AML-193 (cell line): ENCODE data around the gene SETDB2.
A peak's percentile ranks its signal among the peaks of the same experiment; 100 is the strongest.

ENCODE experiments used
- DNase-seq, 2 experiments: peaks; one replicate each; lab custom pipeline; 2025; lab: John Stamatoyannopoulos, UW

SETDB2 gene, protein sequence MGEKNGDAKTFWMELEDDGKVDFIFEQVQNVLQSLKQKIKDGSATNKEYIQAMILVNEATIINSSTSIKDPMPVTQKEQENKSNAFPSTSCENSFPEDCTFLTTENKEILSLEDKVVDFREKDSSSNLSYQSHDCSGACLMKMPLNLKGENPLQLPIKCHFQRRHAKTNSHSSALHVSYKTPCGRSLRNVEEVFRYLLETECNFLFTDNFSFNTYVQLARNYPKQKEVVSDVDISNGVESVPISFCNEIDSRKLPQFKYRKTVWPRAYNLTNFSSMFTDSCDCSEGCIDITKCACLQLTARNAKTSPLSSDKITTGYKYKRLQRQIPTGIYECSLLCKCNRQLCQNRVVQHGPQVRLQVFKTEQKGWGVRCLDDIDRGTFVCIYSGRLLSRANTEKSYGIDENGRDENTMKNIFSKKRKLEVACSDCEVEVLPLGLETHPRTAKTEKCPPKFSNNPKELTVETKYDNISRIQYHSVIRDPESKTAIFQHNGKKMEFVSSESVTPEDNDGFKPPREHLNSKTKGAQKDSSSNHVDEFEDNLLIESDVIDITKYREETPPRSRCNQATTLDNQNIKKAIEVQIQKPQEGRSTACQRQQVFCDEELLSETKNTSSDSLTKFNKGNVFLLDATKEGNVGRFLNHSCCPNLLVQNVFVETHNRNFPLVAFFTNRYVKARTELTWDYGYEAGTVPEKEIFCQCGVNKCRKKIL

DNA sequence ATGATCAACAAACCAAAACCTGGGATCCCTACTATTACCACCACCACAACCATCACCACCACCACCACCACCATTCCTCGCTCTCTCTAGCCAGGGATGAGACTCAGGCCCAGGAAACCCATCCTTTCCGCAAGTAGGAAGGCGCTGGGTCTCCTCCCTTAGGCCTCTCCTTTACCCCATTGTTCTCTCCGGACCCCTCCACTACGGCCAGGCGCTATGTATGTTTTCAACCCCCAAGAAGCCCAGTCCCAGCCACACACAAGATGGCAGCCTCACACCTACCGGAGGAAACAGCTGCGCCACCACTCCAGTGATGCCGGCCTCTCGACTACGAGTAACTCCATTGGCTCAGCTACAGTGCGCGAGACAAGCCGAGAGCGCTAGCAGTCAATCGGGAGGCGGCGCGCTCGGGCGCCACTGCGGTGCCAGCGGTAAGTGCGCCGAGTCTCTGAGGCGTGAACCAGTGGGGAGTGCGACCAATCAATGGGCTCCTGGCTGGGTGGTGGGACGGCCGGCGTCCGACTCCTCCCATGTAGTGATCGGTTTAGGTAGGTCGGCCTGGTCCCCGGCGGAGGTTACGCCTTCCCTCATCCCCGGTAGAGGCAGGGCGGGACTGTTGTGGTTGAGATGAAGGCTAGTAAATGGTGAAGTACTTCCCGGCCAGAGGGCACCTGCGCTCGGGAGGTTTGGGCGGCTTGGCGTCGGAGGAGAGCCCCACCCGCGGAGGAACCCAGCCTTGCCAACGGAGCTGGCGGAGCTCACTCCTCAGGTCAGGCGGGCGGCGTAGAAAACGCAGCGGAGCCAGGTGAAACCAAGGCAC is at the start of gene SETDB2, which contains the start of gene CAB39L:
SETDB2 (plus strand) TSS at position 571 of the 820 bp plus-strand sequence. CDS start 7,620 bp downstream, outside the sequence.
CAB39L (minus strand) TSS at position 361 of the 820 bp plus-strand sequence. CDS start 61,154 bp downstream, outside the sequence.
- peak; percentile 100 for DNase-seq

DNA sequence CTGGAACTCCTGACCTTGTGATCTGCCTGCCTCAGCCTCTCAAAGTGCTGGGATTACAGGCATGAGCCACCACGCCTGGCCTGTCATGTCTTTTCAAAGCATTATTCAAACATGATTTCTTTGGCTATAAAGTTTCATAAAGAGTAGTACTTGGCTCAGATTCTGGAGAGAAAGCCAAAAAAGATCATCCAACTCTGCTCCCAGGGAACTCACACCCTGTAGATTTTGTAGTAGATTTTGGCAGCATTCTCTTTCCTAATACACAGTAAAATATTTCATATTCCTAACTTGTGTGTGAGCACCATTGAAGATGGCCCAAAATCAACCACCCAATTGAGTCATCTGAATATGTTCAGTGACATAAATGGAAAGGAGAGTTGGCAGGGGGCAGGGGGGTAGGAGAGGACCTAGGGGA is 48.6 kb upstream of the SETDB2 start:
- no peak for DNase-seq

DNA sequence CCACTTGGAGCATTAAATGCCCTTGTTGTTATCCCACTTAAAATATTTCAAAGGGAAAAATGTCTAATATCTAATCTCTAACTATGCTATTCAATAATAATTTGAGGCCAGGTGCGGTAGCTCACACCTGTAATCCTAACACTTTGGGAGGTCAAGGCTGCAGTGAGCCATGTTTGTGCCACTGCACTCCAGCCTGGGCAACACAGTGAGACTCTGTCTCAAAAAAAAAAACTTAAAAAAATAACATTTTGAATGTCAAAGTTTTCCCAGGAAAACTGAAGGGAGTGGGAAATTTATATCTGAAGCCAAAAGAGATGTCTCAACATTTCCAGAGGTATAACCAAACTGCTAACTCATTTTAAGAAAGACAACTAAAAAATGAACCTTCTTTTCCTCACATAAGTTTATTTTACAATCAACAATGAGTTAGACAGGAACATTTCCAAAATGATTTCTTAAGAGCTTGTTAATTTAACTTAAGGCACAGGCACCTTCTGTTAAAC is 48.1 kb upstream of the SETDB2 start:
- DNase-seq: no peak

DNA sequence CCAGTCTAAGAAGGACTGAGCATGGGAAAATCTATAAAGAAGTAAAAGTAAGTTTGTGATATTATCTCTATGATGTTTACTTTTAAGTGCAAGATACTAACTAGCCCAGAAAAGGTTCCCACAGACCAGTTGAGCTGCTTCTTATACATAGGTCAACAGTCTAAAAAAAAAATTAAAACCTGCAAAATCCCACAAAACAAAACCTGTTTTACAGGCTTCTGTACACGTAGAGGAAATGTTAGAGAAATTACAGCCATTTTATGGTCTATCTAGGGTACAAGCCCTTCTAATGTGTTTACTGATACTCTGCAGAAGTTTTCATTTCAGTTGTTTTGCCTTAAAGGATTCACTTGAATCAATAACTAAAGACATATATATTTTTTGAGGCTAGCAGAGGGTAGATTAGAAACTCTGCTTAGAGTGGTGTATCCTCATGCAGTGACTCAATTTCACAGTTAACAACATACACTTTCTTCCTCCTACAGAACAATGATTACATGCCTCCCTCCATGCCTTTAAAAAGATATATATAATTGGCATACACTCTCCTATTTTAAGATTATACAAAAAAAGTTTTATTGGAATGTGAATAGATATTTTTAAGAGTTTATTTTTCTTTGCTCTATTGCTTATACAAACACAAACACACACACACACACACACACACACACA is 44.1 kb upstream of the SETDB2 start:
- DNase-seq: no peak

DNA sequence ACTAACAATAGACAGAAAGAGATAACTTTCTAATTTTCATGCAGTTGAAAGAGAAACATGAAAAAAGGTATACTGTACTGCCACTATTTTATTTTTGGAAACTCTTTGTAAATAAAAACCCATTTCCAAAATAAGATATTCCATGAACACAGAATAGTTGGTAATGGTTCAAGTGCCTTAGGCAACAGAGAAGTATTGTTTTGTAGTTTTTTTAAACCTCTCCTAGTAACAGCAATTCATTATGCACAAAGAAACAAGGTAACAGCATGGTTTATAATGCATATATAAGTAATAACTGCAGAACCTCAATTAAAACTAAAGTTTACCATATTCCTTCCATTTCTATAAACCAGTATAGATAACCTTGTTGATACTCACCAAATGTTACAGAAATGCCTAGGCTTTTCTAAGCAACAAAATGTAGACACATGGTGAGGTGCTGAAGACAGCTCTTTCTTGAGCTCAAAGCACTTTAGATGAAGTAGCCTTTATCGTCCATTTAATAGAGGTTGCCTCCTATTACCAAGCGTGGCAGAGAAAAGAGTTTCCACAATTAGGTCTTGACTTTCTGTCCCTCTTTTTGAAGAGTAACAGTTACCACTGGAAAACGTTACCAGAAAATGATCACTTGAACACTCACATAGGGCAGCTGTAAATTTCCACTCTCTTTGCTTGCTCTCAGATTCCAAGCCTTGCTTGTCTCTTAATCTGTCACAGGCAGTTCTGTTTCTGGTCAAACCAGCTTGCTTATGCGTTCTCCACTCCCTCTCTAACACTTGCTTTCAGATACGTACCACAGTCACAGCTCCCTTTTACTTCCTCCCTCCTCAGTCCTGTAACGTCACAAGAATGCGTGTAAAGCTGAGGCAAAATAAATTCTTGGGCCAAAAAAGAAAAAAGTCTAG is 43.1 kb upstream of the SETDB2 start:
- no peak for DNase-seq

DNA sequence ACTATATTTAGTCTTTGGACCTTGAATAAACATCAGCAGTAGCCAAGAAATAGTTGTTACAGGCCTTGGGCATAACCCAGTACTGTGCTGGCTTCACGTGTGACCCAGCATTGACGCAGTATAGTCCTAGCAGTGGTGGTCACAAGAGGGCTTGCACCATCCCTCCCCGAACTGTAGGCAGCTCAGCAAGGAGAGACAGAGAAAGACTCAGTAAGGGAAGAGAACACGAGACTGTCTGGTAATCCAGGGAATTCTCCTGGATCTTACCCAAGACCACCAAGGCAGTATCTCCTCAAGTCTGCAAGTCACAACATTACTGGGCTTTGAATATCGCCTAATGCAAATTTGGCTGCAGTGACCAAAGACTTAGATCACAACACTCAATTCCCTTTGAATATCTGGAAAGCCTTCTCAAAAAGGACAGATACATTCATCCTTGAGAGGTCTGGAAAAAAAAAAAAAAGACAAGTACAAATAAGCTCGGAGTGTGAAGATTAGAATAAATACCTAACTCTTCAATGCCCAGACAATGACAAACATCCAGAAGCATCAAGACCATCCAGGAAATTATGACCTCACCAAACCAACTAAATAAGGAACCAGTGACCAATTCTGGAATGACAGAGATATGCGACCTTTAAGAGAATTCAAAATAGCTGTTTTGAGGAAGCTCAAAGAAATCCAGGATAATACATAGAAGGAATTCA is 39.9 kb upstream of the SETDB2 start:
- DNase-seq: no peak

DNA sequence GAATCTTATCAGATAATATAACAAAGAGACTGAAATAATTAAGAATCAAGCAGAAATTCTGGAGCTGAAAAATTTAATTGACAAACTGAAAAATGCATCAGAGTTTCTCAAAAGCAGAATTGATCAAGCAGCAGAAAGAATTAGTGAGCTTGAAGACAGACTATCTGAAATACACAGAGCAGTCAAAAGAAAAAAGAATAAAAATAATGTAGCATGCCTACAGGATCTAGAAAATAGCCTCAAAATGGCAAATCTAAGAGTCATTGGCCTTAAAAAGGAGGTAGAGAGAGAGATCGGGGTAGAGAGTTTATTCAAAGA is 39.4 kb upstream of the SETDB2 start:
- no peak for DNase-seq

DNA sequence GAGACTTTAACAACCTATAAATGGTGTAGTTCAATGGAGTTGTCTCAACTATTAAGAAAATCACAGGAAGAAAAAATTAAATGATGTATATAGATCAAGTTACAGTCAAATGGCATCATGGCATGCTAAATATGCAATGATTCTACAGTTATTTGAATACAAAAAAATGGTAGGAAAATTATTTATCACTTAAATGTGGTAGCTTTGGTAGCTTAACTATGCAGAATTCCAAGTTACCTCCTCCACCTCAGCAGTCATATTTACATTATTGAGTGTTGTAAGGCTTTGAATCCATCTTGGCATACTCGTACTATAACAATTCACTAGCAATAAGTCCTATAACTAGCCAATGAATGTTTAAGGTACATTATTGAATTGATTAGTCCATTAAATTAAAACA is 37.0 kb upstream of the SETDB2 start:
- DNase-seq: no peak

DNA sequence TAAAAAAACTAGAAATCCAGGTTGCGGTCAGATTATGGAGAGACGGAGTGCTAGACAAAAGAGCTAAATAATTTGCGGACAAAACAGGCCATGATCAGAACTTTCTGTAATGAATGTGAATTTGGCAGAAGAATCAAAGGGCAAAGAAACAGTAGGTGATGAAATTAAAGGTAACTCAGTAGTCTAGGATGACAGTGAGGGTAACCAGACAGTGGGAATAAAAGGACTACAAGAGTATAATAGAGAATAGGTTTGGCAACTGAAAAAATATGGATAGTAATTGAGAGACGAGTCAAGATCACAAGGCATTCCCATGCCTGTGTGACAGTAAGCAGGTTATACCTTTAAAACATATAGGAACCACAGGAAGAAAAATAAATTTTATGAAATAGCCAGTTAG is 36.1 kb upstream of the SETDB2 start:
- no peak for DNase-seq

DNA sequence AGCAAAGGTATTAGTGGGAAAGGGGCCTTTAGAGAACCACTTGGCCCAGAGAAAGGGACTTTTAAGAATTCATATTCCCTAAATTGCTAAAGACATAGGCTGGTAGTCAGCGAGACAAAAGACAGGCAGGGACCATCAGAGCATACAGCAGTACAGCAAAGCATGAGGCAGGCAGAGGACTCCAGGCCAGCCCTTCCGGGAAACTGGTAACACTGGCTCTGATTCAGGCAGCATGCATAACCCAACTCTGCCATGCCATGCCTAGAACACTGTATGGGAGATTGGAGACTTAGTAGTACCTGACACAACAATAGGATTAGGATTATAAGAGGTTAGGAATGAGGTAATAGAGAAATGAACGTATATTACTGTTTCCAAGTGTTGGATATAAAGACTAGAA is 35.1 kb upstream of the SETDB2 start:
- DNase-seq: no peak

DNA sequence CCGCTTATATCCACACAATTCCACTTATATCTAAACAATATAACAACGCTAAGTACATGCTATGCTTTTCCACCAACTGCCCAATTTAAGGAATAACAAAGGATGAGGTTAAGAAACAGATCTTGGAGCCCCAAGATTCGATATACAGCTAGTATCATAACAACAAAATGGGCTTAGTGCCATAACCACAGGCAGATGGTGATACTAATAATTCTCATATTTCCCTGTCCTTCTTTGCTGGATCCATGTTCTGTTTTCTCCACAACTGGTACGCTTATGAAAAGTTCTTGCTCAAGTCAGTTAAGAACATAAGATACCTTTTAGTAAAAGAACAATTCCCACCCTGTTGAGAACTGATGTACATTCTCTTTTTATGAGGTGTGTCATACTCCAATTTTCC is 34.1 kb upstream of the SETDB2 start:
- no peak for DNase-seq

DNA sequence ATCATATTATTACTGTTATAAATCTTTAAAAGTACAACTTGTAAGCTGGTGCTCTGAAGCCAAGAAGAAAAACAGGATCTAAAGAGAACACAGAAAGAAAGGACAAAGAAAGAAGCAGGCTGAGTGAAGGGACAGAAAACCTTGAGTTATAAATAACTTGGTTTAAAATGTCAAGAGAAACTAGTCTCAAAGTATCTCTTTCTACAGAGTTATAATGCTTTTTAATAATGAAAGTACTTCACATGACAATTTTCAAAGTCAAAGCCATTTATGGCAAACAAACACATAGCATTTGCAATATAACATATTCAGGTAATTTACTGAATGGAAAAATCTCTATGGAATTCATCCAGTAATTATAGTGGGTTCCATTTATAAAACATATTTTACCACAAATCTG is 33.6 kb upstream of the SETDB2 start:
- no peak for DNase-seq

DNA sequence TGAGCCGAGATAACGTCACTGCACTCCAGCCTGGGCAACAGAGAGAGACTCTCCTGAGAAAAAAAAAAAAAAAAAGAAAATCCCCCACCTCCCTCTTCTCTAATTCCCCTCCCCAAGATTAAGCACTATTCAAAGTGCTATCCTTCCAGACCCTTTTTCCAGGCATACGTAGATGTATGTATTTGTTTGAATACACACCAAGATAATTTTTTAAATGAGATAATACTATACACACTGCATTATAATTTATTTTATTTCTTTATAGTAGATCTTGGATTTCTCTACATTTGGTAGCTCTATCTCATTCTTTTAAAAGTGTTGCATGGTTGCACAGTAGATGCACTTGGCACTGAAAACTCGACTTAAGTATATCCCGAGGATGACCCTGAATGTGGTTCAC is 32.7 kb upstream of the SETDB2 start:
- no peak for DNase-seq

DNA sequence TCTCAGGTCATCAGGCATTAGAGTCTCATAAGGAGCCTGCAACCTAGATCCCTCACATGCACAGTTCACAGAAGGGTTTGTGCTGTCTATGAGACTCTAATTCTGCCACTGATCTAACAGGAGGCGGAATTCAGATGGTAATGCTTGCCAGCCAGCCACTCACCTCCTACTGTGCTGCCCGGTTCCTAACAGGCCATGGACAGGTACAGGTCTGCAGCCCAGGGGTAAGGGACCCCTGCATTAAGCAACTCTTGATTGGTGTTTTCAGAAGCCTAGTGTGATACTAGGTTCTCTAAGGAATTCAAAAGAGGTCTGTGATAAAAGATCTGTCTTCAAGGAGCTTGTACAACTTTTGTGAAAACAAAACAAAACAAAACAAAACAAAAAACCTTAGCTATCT is 31.3 kb upstream of the SETDB2 start:
- no peak for DNase-seq

DNA sequence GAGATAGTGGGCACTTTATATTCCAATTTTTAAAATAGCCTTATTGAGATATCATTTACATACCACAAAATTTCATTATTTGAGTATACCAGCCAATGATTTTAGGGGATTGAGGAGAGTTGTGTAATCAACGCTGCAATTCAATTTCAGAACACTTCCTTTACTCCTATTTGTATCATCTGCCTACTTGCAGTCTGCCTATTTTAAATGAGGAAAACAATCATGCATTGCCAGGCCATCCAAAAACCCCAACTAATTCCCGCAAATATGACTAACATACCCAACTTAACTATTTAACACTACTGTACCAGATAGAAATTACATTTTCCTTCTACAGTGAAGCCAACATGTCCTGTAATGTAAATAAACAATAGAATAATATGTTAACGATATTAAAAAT is 26.9 kb upstream of the SETDB2 start:
- DNase-seq: peak in 1 of 2 experiments; percentile 27

DNA sequence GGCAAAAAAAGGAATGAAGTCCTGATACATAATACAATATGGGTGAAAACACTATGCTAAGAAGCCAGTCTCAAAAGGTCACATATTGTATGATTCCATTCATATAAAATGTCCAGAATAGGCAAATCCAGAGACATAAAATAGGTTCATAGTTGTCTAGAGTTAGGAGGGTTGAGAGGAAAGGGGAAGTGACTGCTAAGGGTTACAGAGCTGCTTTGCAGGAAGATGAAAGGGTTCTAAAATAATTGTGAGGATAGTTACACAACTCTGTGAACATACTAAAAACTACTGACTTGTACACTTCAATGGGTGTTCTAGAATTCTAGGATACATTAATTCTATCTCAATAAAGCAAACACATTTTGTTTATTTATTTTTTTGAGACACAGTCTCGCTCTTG is 25.9 kb upstream of the SETDB2 start:
- DNase-seq: peak; percentile 92 to 94

DNA sequence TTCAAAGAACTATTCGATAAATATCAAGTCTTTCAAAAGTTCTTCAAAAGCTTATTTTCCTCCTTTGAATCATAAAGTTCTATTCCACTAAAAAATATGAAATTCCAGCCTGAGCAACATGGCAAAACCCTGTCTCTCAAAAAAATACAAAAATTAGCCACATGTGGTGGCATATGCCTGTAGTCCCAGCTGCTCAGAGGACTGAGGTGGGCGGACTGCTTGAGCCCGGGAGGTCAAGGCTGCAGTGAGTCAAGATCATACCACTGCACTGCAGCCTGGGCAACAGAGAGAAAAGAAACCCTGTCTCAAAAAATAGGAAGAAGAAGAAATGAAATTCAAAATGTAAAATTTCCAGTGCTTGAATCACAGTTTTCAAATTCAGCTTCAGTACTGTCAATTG is 24.8 kb upstream of the SETDB2 start:
- no peak for DNase-seq

DNA sequence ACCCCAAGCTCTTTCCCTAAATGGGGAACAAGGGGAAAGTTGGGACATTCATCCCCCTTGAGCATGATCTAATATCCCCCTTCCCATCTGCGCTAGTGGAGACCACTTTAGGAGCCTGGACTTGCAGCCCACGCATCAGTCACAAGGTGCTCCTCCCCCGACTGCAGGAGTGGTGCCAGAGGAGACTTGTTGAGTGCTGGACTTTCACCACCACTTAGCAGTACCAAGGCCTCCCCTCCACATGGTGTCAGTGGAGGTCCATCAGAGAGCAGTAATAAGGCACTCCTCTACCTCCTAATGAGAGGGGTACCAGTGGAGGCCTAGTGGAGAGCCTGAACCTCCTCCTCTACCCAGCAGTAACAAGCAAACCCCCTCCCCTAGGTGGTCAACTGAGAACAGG is 22.7 kb upstream of the SETDB2 start:
- DNase-seq: no peak

DNA sequence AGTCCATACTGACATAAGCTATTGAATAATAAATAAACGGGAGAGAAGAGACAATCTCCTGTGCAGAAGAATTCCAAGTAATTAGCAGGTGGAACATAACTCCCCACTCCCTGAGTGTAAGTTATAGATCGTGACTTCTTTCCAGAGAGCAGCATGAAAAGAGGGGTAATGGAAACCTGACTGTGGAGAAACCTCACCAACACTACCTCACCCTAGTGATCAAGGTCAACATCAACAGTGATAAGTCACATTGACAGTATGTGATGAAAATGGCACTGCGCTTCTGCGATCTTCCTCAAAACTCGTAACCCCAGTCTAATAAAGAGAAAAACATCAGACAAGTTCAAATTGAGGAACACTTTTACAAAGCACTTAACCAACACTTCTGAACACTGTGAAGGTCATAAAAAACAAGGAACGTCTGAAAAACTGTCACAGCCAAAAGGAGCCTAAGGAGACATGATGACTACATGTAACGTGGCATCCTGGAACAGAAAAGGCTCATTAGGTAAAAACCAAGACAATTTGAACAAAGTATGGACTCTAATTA is 20.0 kb upstream of the SETDB2 start:
- no peak for DNase-seq
